ENCODE data around the gene RBM44.
"Not testable (repeated sequence)": the region's sequence is repeated elsewhere in the genome, so short reads cannot be mapped to it uniquely, and the experiment has no call there.

The RBM44 gene

DNA sequence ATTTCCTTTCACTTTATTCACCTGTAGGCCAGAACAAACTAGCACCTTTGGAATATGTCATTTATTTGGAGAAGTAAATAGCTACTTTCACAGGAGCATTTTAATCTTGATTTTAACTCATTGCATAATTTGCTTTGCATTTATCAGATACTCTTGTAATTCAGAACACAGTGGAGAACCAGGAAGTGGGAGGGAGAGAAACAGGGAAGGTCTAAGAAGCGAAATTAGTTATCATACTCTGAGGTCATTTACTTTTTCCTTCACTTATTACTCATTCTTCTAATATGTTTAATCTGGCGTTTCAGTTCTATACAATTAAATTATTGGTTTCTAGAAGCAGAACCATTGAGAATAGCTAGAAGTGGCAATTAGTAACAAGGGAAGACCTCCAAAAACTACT, 20.7 kb downstream of the RBM44 start:
- TF ChIP-seq POLR2AphosphoS5 (IDR thresholded peaks at IDR 0.05; ENCODE audit: borderline replicate concordance, low read depth, low read length), result no peak
- TF ChIP-seq FOXP2 (optimal IDR thresholded peaks at IDR 0.05; ENCODE audit: control extremely low read depth, extremely low read length, insufficient read depth), result no peak
- TF ChIP-seq EZH2 (IDR thresholded peaks at IDR 0.05), result no peak
- Histone ChIP-seq H3K27ac (peak overlapping the region; percentile 93), H3K9me3 (ENCODE audit: low read depth, low read length) (no peaks in the 10 kb centered on the region), H3K4me3 (peak overlapping the region; percentile 70), H3K9ac (ENCODE audit: insufficient read length) (peak overlapping the region; percentile 62), H3K36me3 (ENCODE audit: insufficient read depth, low read length) (no peaks in the 10 kb centered on the region)
- peak; percentile 40 for DNase-seq (ENCODE audit: low read depth, low spot score)

DNA sequence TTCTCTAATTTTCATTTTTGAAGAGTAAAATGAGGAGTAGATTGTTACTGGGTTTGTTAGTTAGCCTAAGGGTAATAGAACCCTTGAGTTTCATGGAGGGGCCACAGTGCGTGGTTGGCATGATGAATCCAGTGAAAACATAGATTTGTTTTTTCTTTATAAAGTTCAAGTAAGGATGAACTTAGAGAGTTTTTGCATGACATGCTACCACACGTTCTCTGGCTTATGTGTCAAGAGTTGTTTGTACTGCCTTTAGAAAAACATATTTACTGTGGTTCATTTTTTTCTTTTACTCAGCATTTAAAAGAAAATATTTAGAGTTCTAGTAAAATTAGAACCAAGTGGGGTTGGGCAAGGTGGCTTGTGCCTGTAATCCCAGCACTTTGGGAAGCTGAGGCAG, 21.8 kb downstream of the RBM44 start:
- peak overlapping the region; percentile 93 for H3K27ac ChIP-seq
- no peak for TF ChIP-seq EZH2 (IDR thresholded peaks at IDR 0.05)
- TF ChIP-seq FOXP2 (optimal IDR thresholded peaks at IDR 0.05; ENCODE audit: control extremely low read depth, extremely low read length, insufficient read depth), result no peak
- TF ChIP-seq POLR2AphosphoS5 (IDR thresholded peaks at IDR 0.05; ENCODE audit: borderline replicate concordance, low read depth, low read length), result no peak
- no peak overlapping the region for H3K9ac ChIP-seq (ENCODE audit: insufficient read length)
- DNase-seq (ENCODE audit: low read depth, low spot score), result no peak
- H3K4me3 ChIP-seq, result no peak overlapping the region
- H3K9me3 ChIP-seq (ENCODE audit: low read depth, low read length), result no peaks in the 10 kb centered on the region
- no peaks in the 10 kb centered on the region for H3K36me3 ChIP-seq (ENCODE audit: insufficient read depth, low read length)

DNA sequence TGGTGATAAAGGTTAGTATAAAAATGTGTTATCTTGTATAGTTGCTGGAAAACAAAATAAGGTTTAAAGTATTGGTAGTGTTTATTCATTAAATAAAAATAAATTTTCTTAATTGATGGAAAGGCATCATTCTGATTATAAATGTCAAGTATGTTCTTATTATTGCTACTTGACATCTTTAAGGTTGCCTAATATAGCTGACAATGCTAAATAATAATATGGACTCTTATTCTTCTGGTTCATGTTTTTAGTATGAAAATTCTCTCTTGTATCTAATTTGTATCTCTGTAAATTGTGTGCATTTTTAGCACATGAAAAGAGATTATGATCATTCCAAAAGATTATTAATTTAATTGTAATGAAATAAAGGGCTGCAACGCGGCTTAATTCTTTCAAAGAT, 25.0 kb downstream of the RBM44 start:
- Histone ChIP-seq H3K36me3 (ENCODE audit: insufficient read depth, low read length) (no peaks in the 10 kb centered on the region), H3K9me3 (ENCODE audit: low read depth, low read length) (no peaks in the 10 kb centered on the region), H3K9ac (ENCODE audit: insufficient read length) (no peak overlapping the region), H3K4me3 (no peak overlapping the region), H3K27ac (no peak overlapping the region)
- DNase-seq (ENCODE audit: low read depth, low spot score), result no peak
- no peak for TF ChIP-seq FOXP2 (optimal IDR thresholded peaks at IDR 0.05; ENCODE audit: control extremely low read depth, extremely low read length, insufficient read depth)
- TF ChIP-seq POLR2AphosphoS5 (IDR thresholded peaks at IDR 0.05; ENCODE audit: borderline replicate concordance, low read depth, low read length), result no peak
- no peak for TF ChIP-seq EZH2 (IDR thresholded peaks at IDR 0.05)

DNA sequence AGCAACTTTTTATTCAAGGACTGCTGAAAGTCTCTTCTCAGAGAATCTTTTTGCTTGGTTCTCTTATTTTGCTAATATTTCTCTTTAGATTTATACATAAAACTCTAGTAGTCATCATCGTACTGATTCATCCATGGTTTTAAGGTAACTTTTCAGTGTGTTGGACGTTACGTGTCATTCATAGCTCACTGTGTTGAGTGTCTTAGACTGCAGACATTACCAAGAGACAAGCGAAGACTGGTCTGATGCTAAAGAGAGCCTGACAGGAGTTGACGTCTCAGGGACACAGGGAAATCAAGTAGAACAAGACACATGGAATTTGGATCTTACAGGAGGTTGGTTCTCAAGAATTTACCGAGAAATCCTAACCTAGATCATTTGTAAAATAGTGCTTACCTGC, 25.5 kb downstream of the RBM44 start:
- Histone ChIP-seq H3K9me3 (ENCODE audit: low read depth, low read length) (no peaks in the 10 kb centered on the region), H3K27ac (no peak overlapping the region), H3K4me3 (no peak overlapping the region), H3K9ac (ENCODE audit: insufficient read length) (no peak overlapping the region), H3K36me3 (ENCODE audit: insufficient read depth, low read length) (no peaks in the 10 kb centered on the region)
- no peak for DNase-seq (ENCODE audit: low read depth, low spot score)
- TF ChIP-seq FOXP2 (optimal IDR thresholded peaks at IDR 0.05; ENCODE audit: control extremely low read depth, extremely low read length, insufficient read depth), result no peak

DNA sequence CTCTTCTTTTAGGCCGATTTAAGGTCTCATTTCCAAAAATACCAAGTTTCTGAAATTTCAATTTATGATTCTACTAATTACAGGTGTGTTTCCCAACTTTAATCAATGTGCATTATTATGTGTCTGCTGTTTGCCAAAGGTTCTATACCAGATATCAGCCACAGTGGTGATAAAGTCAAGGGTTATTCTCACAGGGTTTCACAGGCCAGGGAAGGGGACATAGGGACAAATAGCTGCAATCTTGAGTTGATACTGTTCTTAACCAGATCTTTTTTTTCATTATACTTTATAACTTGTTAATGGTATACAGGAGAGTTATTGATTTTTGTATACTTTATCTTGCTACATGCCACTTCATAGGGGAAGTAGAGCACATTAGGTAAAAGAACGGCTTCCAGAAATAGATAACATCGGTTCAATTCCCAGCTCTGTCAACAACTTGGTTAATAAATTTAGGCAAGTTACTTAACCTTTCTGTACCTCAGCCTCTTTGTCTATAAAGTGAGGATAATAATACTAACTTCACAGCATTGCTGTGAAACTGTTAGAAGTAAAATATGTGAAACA, 28.9 kb downstream of the RBM44 start:
- TF ChIP-seq EZH2 (IDR thresholded peaks at IDR 0.05), result no peak
- TF ChIP-seq POLR2AphosphoS5 (IDR thresholded peaks at IDR 0.05; ENCODE audit: borderline replicate concordance, low read depth, low read length), result no peak
- TF ChIP-seq FOXP2 (optimal IDR thresholded peaks at IDR 0.05; ENCODE audit: control extremely low read depth, extremely low read length, insufficient read depth), result no peak
- no peak overlapping the region for H3K27ac ChIP-seq
- no peak overlapping the region for H3K4me3 ChIP-seq
- DNase-seq (ENCODE audit: low read depth, low spot score), result no peak
- H3K9me3 ChIP-seq (ENCODE audit: low read depth, low read length), result no peaks in the 10 kb centered on the region
- H3K36me3 ChIP-seq (ENCODE audit: insufficient read depth, low read length), result no peaks in the 10 kb centered on the region
- no peak overlapping the region for H3K9ac ChIP-seq (ENCODE audit: insufficient read length)

DNA sequence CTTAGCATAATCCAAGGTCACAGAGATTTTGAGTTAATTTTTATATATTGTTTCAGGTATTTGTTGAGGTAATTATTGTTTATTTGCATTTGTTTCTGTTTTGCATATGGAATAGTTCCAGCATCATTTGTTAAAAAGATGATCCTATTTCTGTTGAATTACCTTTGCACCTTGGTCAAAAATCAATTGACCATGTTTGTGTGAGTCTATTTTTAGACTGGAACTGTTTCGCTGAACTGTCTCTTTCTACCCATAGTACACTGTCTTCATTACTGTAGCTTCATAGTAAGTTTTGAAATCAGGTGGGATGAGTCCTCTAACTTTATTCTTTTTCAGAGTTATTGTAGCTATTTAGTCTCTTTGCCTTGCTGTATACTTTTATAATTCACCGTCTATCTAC, 31.9 kb downstream of the RBM44 start:
- no peak overlapping the region for H3K27ac ChIP-seq
- TF ChIP-seq FOXP2 (optimal IDR thresholded peaks at IDR 0.05; ENCODE audit: control extremely low read depth, extremely low read length, insufficient read depth) (no peak), POLR2AphosphoS5 (IDR thresholded peaks at IDR 0.05; ENCODE audit: borderline replicate concordance, low read depth, low read length) (no peak), EZH2 (IDR thresholded peaks at IDR 0.05) (no peak)

DNA sequence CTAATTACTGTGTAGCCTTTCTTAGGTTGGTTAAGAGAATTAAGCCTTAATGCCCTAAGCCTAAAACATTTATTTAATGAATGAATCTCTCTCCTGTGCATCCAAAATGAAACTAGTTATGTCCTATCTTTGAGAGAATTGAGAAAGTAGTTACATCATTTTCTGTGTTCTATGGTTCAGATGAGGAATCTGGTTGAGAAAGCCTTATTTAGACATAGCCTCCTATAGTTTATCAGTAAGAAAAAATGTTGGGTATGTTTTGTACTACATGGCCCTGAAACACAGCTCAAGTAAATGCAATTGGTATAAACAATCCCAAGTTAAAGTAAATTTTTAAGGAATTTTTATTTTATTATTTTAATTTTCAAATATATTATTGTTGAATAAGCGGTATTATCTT, 35.0 kb downstream of the RBM44 start:
- no peak overlapping the region for H3K4me3 ChIP-seq
- TF ChIP-seq FOXP2 (optimal IDR thresholded peaks at IDR 0.05; ENCODE audit: control extremely low read depth, extremely low read length, insufficient read depth) (no peak), EZH2 (IDR thresholded peaks at IDR 0.05) (no peak), POLR2AphosphoS5 (IDR thresholded peaks at IDR 0.05; ENCODE audit: borderline replicate concordance, low read depth, low read length) (no peak)
- H3K9ac ChIP-seq (ENCODE audit: insufficient read length), result no peak overlapping the region
- 0 out of 2 replicates have a peak, but pooled peaks cover 2% of the 10 kb centered on the region for H3K9me3 ChIP-seq (ENCODE audit: low read depth, low read length)
- DNase-seq (ENCODE audit: low read depth, low spot score), result no peak
- no peak overlapping the region for H3K27ac ChIP-seq
- no peaks in the 10 kb centered on the region for H3K36me3 ChIP-seq (ENCODE audit: insufficient read depth, low read length)

More for the DNA sequence above, 31.9 kb downstream of the RBM44 start:
- no peaks in the 10 kb centered on the region for H3K9me3 ChIP-seq (ENCODE audit: low read depth, low read length)
- no peak overlapping the region for H3K9ac ChIP-seq (ENCODE audit: insufficient read length)
- DNase-seq (ENCODE audit: low read depth, low spot score), result no peak
- H3K36me3 ChIP-seq (ENCODE audit: insufficient read depth, low read length), result no peaks in the 10 kb centered on the region
- H3K4me3 ChIP-seq, result no peak overlapping the region

DNA sequence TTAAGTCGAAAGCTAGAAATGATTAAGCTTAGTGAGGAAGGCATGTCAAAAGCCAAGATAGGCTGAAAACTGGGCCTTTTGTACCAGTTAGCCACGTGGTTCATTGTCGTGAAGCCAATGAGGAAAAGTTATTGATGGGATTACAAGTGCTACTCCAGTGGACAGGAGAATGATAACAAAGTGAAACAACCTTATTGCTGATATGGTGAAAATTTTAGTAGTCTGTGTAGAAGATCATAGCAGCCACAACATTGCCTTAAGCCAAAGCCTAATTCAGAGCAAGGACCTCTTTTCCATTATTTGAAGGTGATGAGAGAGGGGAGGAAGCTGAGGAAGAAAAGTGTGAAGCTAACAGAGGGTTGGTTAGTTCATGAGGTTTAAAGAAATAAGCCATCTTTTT, 36.8 kb downstream of the RBM44 start:
- no peak for TF ChIP-seq POLR2AphosphoS5 (IDR thresholded peaks at IDR 0.05; ENCODE audit: borderline replicate concordance, low read depth, low read length)
- TF ChIP-seq FOXP2 (optimal IDR thresholded peaks at IDR 0.05; ENCODE audit: control extremely low read depth, extremely low read length, insufficient read depth), result no peak
- no peak for TF ChIP-seq EZH2 (IDR thresholded peaks at IDR 0.05)
- Histone ChIP-seq H3K4me3 (no peak overlapping the region), H3K9me3 (ENCODE audit: low read depth, low read length) (0 out of 2 replicates have a peak, but pooled peaks cover 2% of the 10 kb centered on the region), H3K9ac (ENCODE audit: insufficient read length) (no peak overlapping the region), H3K36me3 (ENCODE audit: insufficient read depth, low read length) (no peaks in the 10 kb centered on the region), H3K27ac (no peak overlapping the region)
- no peak for DNase-seq (ENCODE audit: low read depth, low spot score)

DNA sequence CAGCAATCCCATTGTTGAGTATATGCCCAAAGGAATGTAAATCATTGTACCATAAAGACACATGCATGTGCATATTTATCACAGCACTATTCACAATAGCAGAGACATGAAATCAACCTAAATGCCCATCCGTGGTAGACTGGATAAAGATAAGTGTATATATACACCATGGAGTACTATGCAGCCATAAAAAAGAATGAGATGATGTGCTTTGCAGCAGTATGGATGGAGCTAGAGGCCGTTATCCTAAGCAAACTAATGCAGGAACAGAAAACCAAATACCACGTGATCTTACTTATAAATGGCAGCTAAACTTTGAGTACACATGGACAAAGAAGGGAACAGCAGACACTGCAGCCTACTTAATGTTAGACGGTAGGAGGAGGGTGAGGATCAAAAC, 42.5 kb downstream of the RBM44 start:
- TF ChIP-seq POLR2AphosphoS5 (IDR thresholded peaks at IDR 0.05; ENCODE audit: borderline replicate concordance, low read depth, low read length), result no peak
- TF ChIP-seq FOXP2 (optimal IDR thresholded peaks at IDR 0.05; ENCODE audit: control extremely low read depth, extremely low read length, insufficient read depth), result no peak
- no peak for TF ChIP-seq EZH2 (IDR thresholded peaks at IDR 0.05)
- Histone ChIP-seq H3K36me3 (ENCODE audit: insufficient read depth, low read length) (no peaks in the 10 kb centered on the region), H3K9ac (ENCODE audit: insufficient read length) (no peak overlapping the region), H3K27ac (no peak overlapping the region), H3K9me3 (ENCODE audit: low read depth, low read length) (0 out of 2 replicates have a peak, but pooled peaks cover 2% of the 10 kb centered on the region), H3K4me3 (no peak overlapping the region)
- no peak for DNase-seq (ENCODE audit: low read depth, low spot score)

DNA sequence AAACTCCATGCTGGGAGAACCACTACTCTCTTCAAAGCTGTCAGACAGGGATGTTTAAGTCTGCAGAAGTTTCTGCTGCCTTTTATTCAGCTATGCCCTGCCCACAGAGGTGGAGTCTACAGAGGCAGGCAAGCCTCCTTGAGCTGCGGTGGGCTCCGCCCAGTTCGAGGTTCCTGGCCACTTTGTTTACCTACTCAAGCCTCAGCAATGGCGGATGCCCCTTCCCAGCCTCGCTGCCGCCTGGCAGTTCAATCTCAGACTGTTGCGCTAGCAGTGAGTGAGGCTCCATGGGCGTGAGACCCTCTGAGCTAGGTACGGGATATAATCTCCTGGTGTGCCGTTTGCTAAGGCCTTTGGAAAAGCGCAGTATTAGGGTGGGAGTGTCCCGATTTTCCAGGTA, 50.4 kb downstream of the RBM44 start:
- not testable (repeated sequence) for DNase-seq (ENCODE audit: low read depth, low spot score); H3K36me3 ChIP-seq (ENCODE audit: insufficient read depth, low read length); H3K9me3 ChIP-seq (ENCODE audit: low read depth, low read length); H3K9ac ChIP-seq (ENCODE audit: insufficient read length); H3K27ac ChIP-seq; H3K4me3 ChIP-seq
